Retinal pigment epithelial cell (primary cell): ENCODE measurements around the gene SYT2.

Experiments used
- DNase-seq: peaks from one replicate; pipeline ENCODE4 v3.0.0-alpha.2; 2010; ENCODE audit warnings: low read depth
- H3K4me3 ChIP-seq: 2 replicates; pipeline ENCODE4 v1.5.1; 2011; ENCODE audit warnings: mild to moderate bottlenecking, low read length, control low read depth, moderate library complexity
- CTCF ChIP-seq: conservative IDR thresholded peaks from 2 replicates; pipeline ENCODE4 v1.5.1; 2011; ENCODE audit warnings: low read depth, low read length, control low read depth, inconsistent platforms

SYT2 gene

GRCh38 chr1:202687370-202687769, 22.9 kb downstream of the SYT2 start:
- H3K4me3 ChIP-seq = no peak overlapping the region
- DNase-seq = no peak
- no peak for TF ChIP-seq CTCF

GRCh38 chr1:202685641-202686040, 24.6 kb downstream of the SYT2 start:
- DNase-seq = no peak
- TF ChIP-seq CTCF = no peak
- no peak overlapping the region for H3K4me3 ChIP-seq

- no peak for DNase-seq
These were observed 25.5 kb downstream of the SYT2 start for GRCh38 chr1:202684716-202685115.

GRCh38 chr1:202683029-202683428, 27.2 kb downstream of the SYT2 start:
- TF ChIP-seq CTCF = no peak
- DNase-seq = no peak
- H3K4me3 ChIP-seq = no peak overlapping the region

More at GRCh38 chr1:202684716-202685115, 25.5 kb downstream of the SYT2 start:
- H3K4me3 ChIP-seq = no peak overlapping the region
- no peak for TF ChIP-seq CTCF

GRCh38 chr1:202682477-202682876, 27.8 kb downstream of the SYT2 start:
- no peak for TF ChIP-seq CTCF
- H3K4me3 ChIP-seq = no peak overlapping the region
- no peak for DNase-seq

GRCh38 chr1:202681736-202682420, 28.4 kb downstream of the SYT2 start:
- TF ChIP-seq CTCF = no peak
- H3K4me3 ChIP-seq = no peak overlapping the region
- DNase-seq = no peak

- no peak overlapping the region for H3K4me3 ChIP-seq
- no peak for DNase-seq
- TF ChIP-seq CTCF = no peak
These were observed 29.5 kb downstream of the SYT2 start for GRCh38 chr1:202680586-202681352.
